Activated CD8-positive, alpha-beta memory T cell treated with anti-CD3 and anti-CD28 coated beads, Interleukin-2, amount 50 U/mL, for 48 hours (primary cell): ENCODE data around the gene SOWAHA.

Experiments
- DNase-seq: peaks from one replicate; pipeline ENCODE4 v3.0.0-alpha.2; 2020

The SOWAHA gene

DNA sequence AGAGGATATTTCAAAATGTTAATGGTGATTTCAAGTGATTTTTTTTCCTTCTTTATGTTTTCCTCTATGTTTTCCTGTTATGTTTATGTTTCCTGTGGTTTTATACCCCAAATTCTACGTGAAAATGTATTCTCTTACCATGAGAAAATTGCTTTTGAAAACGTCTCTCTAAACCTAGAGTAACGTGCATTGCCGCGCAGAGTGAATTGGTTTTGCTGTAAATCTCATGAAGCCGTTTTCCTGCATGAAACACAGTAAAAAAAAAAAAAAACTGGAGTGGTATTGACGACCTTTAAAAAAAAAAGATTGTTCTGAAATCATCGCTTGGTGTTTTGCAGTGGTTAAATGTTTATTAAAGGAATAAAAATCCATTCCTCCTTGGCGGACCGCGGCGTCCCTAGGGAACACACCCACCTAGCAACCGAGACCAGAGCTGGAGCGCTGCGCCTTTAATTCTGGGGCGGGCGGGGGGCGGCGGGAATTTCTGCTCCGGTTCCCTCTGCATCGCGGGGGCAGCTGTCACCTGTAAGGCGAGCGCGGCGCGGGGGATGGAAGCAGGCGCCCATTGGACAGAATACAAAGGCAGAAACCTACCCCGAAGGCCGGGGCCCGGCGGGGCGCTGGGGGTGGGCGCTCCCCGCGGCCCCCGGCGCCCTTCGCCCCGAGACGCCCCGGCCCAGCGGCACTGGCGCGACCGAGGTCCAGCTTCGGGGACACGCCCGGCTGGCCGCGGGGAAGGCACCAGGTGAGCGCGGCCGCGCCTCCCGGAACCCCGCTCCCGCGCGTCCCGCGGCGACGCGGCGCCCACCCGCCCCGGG, at the start of gene SOWAHA:
SOWAHA (plus strand) TSS at position 522 of the 818 bp plus-strand sequence. CDS start 320 bp downstream, outside the sequence.
- no peak for DNase-seq

- peak; percentile 39 for DNase-seq
These were observed 49.1 kb upstream of the SOWAHA start for GRCh38 chr5:132764051-132764450.

- DNase-seq, result peak; percentile 49
These were observed 48.3 kb upstream of the SOWAHA start for GRCh38 chr5:132764671-132765238.

GRCh38 chr5:132765311-132766019, 47.6 kb upstream of the SOWAHA start:
- peak; percentile 39 for DNase-seq

DNA sequence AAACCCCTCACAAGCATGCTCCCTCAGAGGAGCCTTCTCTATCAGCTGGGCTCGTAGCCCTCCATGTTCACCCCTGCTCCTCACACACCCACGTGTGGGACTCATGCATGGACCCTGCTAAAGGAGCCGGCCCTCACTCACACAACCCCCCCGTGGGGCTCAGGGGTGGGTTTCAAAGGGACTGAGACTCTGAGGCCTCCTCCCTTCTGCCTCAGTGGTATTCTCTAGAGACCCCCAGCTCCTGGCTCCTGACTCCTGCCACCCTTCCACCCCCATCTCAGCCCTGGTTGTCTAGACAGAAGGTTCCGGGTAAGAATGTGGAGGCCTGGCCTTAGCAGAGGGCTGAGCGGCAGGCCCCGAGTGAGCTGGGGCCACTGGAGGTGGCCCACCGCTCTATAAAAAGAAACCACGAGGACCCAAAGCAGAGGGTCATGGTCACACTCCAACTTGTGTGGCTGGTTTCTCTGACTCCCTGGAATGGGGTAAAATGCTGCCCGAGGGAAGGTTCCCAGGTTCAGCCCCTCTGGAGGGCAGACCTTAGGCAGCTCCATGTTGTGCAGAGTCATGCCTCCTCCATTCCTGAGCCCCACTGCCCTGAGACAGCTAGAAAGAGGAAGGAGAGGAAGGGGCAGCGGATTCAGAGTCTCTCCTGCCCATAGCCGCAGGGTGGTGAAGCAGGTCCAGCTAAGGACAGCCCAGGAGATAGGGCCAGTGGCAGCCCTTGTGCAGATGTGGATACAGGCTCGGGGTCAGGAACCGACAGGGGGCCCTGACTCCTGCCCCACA, 46.9 kb upstream of the SOWAHA start:
- peak; percentile 42 for DNase-seq

DNA sequence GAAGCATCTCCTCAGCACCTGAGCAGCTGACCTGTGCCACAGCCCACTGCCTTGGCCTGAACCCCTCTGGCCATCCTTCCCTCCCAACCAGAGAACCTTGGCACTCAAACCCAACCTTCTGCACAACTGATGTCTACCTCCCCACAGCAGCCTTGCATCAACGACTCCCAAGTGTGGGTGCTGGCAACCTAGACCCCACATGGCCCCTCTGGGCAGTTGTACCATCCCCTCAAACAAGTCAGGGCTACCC, 46.4 kb upstream of the SOWAHA start:
- DNase-seq, result no peak

GRCh38 chr5:132767150-132767549, 46.0 kb upstream of the SOWAHA start:
- DNase-seq, result no peak

DNA sequence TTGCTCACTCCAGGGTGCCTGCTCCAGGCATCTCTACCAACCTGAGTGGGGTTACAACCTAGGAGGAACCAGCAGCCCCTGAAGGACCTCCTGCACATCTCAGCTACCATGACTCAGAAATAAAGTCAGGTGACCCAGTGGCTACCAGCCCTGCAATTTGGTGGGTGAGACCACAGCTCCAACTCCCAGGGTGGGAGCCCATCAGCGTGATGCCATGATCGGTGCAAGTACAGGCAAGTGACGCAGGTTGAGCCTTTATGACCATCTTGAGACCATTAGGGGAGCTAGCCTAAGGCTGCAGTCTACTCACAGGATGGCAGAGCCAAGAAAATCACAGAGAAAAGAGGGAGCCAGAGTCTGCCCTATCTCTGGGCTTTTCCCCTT, 44.6 kb upstream of the SOWAHA start:
- DNase-seq, result no peak

GRCh38 chr5:132770476-132771159, 42.5 kb upstream of the SOWAHA start:
- no peak for DNase-seq

- DNase-seq, result no peak
These were observed 41.6 kb upstream of the SOWAHA start for GRCh38 chr5:132771503-132771998.

DNA sequence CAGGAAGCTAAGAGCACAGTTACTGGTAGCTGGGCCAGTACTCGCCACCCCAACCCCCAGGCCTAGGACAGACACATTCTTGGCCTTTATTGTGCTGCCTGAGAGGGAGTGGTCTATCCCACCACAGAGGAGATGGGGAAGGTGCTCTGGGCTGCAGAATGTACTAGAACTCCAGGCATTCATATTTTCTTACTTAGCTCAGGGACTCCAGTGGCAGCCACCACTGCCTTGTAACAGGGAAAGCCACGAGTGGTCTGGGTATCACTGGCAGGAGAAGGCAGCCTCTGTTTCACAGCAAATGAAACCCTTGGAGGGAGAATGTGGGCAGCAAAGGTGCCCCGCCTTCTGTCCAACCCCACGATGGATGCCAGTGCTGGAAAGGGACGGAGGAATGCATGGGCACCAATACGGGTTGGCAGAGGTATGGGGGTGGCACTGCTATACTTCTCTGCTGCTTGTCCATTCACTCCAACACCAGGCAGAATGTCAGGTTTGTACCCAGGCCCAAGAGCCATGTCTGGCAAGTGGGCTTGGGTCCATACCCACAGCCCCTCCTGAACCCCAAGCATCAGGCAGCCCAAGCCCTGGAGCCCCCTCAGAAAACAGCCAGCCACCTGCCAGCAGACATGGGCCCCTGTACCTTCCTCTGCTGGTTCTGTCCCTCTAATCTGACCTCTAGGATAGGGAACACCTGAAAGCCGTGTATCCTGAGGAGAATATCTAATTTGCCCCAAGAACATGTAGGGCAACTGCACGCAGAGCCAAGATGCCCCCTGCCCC, 40.6 kb upstream of the SOWAHA start:
- no peak for DNase-seq

DNA sequence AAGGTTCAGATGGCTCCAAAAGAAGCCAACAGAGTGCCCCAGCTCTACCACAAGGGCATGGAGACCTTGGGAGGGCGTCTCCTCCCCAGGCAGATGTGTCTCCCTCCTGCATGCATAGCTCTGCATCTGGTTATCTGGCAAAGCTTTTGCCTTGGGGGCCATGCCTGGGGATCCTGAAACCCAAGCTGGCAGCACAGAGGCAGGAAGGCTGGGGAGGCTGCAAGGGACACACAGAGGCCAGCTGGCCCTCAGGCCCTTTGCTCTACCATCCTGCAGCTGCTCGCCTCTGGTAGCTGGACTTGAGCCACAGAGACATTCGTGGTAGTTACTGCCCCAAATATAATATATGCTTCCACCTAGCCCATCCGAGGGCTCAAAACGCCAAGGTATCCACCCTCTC, 40.0 kb upstream of the SOWAHA start:
- DNase-seq, result no peak

DNA sequence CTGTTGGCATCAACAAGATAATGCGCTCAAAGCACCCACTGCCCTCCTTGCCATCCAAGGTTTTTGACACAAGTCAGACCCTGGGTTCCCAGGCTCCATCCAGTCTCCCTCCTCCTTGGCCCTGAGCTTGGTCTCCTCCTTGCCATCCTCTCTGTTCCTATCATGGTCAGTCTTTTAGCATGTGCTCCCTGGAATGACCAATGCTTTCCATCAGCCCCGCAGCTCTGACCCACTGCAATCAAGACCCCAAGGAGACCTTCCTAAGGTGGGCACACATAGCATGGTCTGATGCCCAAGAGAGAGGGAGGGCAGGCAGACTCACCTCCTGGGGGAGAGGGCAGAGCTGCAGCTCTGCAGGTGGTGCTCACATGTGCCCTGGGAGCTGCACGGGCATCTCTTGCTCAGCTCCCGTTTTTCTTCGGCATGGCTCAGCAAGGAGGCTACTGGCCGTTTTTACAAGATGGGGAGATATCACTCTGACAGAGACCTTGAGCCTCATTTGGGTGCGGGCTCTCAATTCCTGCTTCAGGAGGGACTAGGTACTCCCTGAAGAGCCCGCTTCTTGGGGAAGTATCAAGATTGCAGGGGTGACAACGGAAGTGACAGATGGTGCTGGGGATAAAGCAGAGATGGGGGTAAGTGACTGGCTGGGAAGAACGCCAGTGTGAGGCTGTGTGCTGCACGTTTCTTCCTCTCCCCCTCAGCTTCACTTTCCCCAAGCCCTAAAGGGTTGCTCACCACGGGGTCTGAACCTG, 39.3 kb upstream of the SOWAHA start:
- DNase-seq, result no peak

DNA sequence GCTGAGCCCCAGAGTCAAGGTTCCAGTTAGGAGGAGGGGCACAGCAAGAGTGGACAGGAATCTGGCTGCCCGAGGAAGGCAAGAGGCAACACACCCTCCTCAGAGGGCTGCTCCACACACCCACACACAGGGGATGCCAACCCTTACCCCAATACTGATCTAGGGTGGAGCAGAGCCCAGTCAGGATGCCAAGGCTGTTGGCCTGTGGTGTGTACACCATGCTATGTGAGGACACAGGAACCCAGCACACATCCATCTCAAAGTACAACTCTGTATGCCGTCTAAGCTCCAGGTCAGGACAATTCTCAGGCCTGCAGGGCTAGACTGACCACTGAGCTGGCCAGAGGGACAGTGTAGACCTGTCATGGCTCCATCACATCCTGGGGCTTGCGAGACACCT, 38.7 kb upstream of the SOWAHA start:
- DNase-seq, result no peak

- no peak for DNase-seq
These were observed 38.2 kb upstream of the SOWAHA start for GRCh38 chr5:132774896-132775295.

DNA sequence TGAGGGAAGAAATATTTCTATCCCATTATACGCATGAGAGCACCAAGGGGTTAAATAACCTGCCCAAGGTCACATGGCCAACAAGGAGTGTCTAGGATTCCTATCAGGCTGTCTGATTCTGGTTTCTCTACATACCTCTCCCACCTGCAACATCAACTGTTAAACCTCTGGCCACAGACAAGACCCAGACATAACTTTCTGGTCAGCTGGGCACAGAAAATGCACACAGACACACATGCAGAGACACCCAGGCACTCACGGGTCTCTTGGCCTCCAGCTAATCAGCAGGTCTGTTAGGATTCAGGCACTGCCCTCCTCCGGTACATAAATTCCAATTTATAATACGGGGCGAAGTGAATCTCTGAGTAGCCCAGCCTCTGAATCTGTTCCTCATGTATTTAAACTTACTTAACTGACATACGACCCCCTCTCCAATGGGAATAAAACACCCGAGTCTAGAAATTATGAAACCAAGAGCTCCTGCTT, 37.6 kb upstream of the SOWAHA start:
- DNase-seq, result no peak

DNA sequence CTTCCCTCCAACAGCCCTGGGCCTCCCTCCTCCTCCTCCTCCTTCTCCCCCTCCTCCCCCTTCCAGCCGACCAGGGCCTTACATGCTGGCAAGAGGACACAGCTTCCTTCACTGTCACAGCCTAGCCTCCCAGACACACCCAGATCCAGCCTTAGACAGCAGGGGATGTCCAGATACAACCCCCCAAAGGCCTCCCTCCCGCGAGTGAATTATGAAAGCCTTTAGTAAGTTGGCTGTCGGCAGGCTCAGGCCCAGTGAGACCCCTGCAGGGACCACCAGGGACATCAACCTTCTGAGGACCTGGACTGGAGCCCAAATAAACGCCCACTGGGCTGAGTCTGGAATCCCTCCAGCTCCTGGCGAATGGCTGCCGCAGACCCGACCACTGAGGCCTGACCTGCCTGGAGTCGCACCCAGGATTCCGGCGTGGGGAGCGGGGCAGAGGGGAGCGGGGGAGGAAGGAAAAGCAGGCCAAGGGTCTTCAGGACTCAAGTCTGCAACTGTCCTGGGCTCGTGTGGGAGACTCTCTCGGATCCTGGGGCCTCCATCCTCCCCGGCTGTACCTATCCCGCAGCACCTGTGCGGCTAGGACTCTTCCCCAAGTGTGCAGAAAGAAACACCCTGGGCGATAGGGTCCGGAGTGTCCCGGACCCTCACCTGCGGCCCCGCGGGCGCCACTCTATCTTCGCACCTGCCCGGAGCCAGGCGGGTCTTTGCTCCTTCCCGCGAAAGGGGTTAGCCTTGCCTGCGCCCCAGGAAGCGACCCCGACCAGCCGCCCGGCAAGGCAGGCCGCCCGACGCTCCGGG, 36.8 kb upstream of the SOWAHA start:
- no peak for DNase-seq

DNA sequence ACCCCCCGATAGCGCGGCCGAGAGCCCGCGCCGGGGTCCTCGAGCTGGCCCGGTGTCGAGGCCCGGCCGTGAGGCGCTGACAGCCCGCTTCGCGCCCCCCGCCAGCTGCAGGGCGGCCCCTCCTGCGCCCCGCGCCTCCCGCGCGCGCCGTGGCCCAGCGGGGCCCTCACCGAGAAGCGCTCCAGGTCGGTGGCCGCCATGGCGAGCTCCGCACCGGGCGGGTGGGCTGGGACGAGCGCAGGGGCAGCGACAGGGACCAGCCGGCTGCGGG, 36.2 kb upstream of the SOWAHA start:
- no peak for DNase-seq

- peak; percentile 73 for DNase-seq
These were observed 35.7 kb upstream of the SOWAHA start, which contains the start of gene SEPTIN8 for GRCh38 chr5:132777209-132778069. SEPTIN8 (minus strand) TSS chr5:132777239; CDS start chr5:132777137, 102 bp downstream.
